Left lung (tissue), 10 donors: ENCODE results near the gene TLDC2. TPM values are rescaled to one million over a fixed set of nuclear protein-coding genes. Genes with fewer than 3 reads are reported as not detected.
"Not testable (repeated sequence)": the region's sequence is repeated elsewhere in the genome, so short reads cannot be mapped to it uniquely, and the experiment has no call there.

Source experiments
- ATAC-seq: fragments of 200-7000 bp; cut with Tn5 transposase; one replicate; pipeline ENCODE4 v1.9.1; 2020; ENCODE audit warnings: moderate library complexity
- DNase-seq, 4 donors: peaks; one replicate each; pipeline ENCODE4 v3.0.0-alpha.2; 2013 to 2020
- H3K27ac ChIP-seq, 2 donors: fragments of 200-600 bp; sonication (generic) in 1 of 2; one replicate each; pipeline versions ENCODE4 v1.5.0 to v1.8.0; 2020 to 2021
- H3K27me3 ChIP-seq, 2 donors: fragments of 200-600 bp; sonication (generic) in 1 of 2; one replicate each; pipeline versions ENCODE4 v1.5.0 to v1.8.0; 2020 to 2021
- H3K36me3 ChIP-seq, 2 donors: fragments of 200-600 bp; sonication (generic) in 1 of 2; one replicate each; pipeline versions ENCODE4 v1.5.0 to v1.8.0; 2020 to 2021
- H3K4me1 ChIP-seq, 2 donors: fragments of 200-600 bp; one replicate each; pipeline ENCODE4 v1.8.0; 2021
- H3K4me3 ChIP-seq, 2 donors: fragments of 200-600 bp; sonication (generic) in 1 of 2; one replicate each; pipeline versions ENCODE4 v1.5.0 to v1.8.0; 2020 to 2021; ENCODE audit warnings: mild to moderate bottlenecking in 1 of 2
- H3K9me3 ChIP-seq, 2 donors: fragments of 200-600 bp; sonication (generic) in 1 of 2; one replicate each; pipeline versions ENCODE4 v1.5.0 to v1.8.0; 2020 to 2021
- intact Hi-C, 2 donors: fragments of 100-400 bp; cut with DNase I; formaldehyde crosslinking; loops; one replicate each; pipeline versions ENCODE4 v1.11.2 to v1.14.2; 2022
- polyA plus RNA-seq, 6 donors: library from polyadenylated mRNA; unstranded; fragments of 120-200 nt; gene quantifications; one replicate each; pipeline ENCODE4 v1.2.1, GENCODE V29; 2013; ENCODE audit not compliant: insufficient read length in 6 of 6
- total RNA-seq, 2 donors: library from RNA; stranded (reverse); fragmentation: NEBNext Ultra II Directional; extraction: Animal tissue kit (Norgen Biotek cat#: 25700); gene quantifications; one replicate each; pipeline ENCODE4 v1.2.1, GENCODE V29; 2021
- TF ChIP-seq, protein P1 (sequence below), 2 donors: fragments of 200-600 bp; sonication (generic) in 1 of 2; IDR thresholded peaks; one replicate each; pipeline versions ENCODE4 v1.5.0 to v1.8.0; 2021; ENCODE audit warnings: antibody characterized with exemption in 2 of 2
- donor health status: DM: no; HTN: yes; CAD: no.
- donor health status: DM: no; HTN: no; CAD: no.

TLDC2 gene
- total and polyA plus RNA-seq, 8 donors = 0.29 to 2.5 (median 1.6) TPM

DNA sequence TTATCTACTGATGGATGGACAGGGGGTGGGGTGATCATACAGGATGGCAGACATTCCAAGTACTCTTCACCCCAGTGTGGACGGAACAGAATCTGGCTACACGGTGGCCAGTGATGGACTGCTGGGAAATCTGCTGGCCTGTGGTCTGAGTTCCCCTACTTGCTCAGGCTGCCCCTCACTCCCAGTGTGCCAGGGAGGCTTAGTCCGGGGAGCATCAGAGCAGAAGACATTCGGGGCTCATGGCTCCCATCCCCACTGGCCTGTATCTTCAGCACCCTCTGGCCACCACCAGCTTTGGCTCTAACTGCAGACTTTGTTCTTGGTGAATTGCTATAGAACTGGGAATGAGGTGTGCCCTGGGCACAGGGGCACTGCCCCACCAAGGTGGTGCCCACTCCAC, 15.3 kb downstream of the TLDC2 start:
- Histone ChIP-seq H3K9me3 (no peaks in the 10 kb centered on the region), H3K4me1 (peaks cover 0 to 8% of the 10 kb centered on the region in 2 donors), H3K27me3 (no peaks in the 10 kb centered on the region), H3K4me3 (no peak overlapping the region), H3K36me3 (peaks cover 0 to 75% of the 10 kb centered on the region in 2 donors), H3K27ac (no peak overlapping the region)
- DNase-seq = no peak
- intact Hi-C loops = no loop called here
- ATAC-seq = no peak
- TF ChIP-seq, protein P1, sequence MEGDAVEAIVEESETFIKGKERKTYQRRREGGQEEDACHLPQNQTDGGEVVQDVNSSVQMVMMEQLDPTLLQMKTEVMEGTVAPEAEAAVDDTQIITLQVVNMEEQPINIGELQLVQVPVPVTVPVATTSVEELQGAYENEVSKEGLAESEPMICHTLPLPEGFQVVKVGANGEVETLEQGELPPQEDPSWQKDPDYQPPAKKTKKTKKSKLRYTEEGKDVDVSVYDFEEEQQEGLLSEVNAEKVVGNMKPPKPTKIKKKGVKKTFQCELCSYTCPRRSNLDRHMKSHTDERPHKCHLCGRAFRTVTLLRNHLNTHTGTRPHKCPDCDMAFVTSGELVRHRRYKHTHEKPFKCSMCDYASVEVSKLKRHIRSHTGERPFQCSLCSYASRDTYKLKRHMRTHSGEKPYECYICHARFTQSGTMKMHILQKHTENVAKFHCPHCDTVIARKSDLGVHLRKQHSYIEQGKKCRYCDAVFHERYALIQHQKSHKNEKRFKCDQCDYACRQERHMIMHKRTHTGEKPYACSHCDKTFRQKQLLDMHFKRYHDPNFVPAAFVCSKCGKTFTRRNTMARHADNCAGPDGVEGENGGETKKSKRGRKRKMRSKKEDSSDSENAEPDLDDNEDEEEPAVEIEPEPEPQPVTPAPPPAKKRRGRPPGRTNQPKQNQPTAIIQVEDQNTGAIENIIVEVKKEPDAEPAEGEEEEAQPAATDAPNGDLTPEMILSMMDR (IDR thresholded peaks at IDR 0.05) = no peak

DNA sequence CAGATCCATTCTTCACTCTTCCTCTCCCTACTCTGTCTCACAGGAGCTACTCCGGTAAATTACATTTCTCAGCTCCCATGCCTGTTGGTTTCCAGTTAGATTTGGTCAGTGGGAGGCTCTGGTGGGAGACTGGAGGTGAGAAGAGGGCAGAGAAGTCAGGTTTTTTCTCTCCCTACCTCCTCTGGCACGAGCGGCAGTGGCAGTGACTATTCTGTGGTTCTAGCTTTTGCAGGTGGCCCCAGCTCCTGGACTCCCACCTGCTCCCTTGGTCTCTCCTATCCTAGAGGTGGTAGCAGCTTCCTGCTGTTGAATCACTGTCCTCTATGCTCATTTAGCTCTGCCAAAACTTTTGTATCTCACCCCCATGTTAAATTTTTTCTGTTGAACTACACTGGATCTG, 17.9 kb downstream of the TLDC2 start:
- ATAC-seq = no peak
- TF ChIP-seq, protein P1 (IDR thresholded peaks at IDR 0.05) = no peak
- no peak overlapping the region for H3K27ac ChIP-seq
- H3K36me3 ChIP-seq = peaks cover 0 to 100% of the 10 kb centered on the region in 2 donors
- H3K4me1 ChIP-seq = no peaks in the 10 kb centered on the region
- H3K27me3 ChIP-seq = no peaks in the 10 kb centered on the region
- no peak overlapping the region for H3K4me3 ChIP-seq
- intact Hi-C loops = no loop called here
- no peak for DNase-seq
- H3K9me3 ChIP-seq = no peaks in the 10 kb centered on the region

DNA sequence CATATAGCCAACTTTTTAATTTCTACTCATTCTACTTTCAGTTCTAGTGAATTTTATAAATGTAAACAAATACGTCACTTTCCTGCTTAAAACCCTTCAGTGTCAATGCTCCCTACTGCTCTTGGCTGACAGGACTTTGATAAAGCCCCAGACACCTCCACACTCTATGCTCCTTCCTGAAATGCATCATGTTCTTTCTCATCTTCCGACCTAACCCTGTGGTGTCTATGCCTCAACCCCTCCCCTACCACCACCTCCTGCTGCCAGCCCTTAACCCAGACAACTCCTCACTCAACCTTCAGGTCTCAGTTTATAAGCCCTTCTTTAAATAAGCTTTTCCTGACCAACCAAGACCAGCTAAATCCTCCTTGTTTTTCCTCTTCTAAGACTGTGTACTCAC, 19.1 kb downstream of the TLDC2 start:
- no peaks in the 10 kb centered on the region for H3K4me1 ChIP-seq
- intact Hi-C loops = no loop called here
- H3K4me3 ChIP-seq = no peak overlapping the region
- no peak overlapping the region for H3K27ac ChIP-seq
- no peaks in the 10 kb centered on the region for H3K27me3 ChIP-seq
- TF ChIP-seq, protein P1 (IDR thresholded peaks at IDR 0.05) = no peak
- DNase-seq = no peak
- H3K36me3 ChIP-seq = peaks cover 0 to 100% of the 10 kb centered on the region in 2 donors
- no peak for ATAC-seq
- no peaks in the 10 kb centered on the region for H3K9me3 ChIP-seq

DNA sequence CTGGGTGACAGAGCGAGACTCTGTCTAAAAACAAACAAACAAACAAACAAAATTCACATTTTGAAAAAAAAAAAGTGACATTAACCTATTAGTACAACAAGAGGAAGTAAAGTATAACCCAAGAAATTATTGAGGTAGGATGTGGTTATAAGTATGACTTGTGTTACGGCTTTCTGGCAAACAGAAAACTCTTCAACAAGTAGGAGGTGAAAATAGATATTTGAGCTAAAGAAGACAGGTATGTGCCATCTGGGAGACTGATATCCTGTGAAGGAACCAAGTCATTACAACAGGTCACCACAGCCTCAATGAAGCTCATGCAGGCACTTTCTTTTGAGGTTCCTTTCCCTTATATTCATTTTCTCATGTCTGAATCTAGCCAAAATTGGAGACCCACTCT, 28.8 kb downstream of the TLDC2 start:
- no peak overlapping the region for H3K27ac ChIP-seq
- H3K4me1 ChIP-seq = no peaks in the 10 kb centered on the region
- H3K4me3 ChIP-seq = no peak overlapping the region
- ATAC-seq (no peak), DNase-seq (no peak)
- no peaks in the 10 kb centered on the region for H3K9me3 ChIP-seq
- H3K36me3 ChIP-seq = peaks cover 0 to 100% of the 10 kb centered on the region in 2 donors
- TF ChIP-seq, protein P1 (IDR thresholded peaks at IDR 0.05) = no peak
- intact Hi-C loops = no loop called here
- H3K27me3 ChIP-seq = no peaks in the 10 kb centered on the region

DNA sequence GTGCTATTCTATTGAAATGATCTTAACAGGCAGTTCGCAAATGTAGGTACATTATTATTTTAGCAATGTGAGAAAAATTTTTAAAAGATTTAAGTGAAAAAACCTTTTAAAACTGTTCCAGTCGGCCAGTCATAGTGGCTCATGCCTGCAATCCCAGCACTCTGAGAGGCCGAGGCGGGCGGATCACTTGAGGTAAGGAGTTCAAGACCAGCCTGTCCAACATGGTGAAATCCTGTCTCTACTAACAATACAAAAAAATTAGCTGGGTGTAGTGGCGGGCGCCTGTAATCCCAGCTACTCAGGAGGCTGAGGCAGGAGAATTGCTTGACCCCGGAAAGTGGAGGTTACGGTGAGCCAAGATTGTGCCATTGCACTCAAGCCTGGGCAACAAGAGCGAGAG, 29.6 kb downstream of the TLDC2 start:
- H3K4me1 ChIP-seq, ATAC-seq, H3K9me3 ChIP-seq, intact Hi-C loops, H3K4me3 ChIP-seq, DNase-seq, H3K27me3 ChIP-seq, H3K27ac ChIP-seq: not testable (repeated sequence)
- peaks cover 0 to 100% of the 10 kb centered on the region in 2 donors for H3K36me3 ChIP-seq

DNA sequence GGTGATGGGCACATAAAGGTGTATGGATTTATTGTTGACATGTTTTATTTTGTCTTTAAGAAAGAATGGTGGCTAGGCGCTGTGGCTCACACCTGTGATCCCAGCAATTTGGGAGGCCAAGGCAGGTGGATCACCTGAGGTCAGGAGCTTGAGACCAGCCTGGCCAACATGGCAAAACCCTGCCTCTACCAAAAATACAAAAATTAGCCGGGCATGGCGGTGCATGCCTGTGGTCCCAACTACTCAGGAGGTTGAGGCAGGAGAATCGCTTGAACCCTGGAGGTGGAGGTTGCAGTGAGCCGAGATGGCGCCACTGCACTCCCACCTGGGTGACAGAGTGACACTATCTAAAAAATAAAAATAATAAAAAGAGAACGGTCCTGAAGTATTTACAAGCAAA, 30.1 kb downstream of the TLDC2 start:
- H3K4me3 ChIP-seq, H3K27me3 ChIP-seq, intact Hi-C loops, H3K4me1 ChIP-seq, H3K27ac ChIP-seq, ATAC-seq, DNase-seq, H3K9me3 ChIP-seq: not testable (repeated sequence)
- peaks cover 0 to 100% of the 10 kb centered on the region in 2 donors for H3K36me3 ChIP-seq
